Spinal cord (tissue), 10 donors: Measurements from ENCODE around the gene CEP72. TPM values are rescaled to one million over a fixed set of nuclear protein-coding genes. Genes with fewer than 3 reads are reported as not detected.

Source experiments
- DNase-seq, 6 donors: peaks; one replicate each; pipeline versions ENCODE4 v3.0.0 to v3.0.0-alpha.2; 2013 to 2015; ENCODE audit warnings: low spot score in 6 of 6, low read depth in 4 of 6
- H3K27ac ChIP-seq: one replicate; pipeline ENCODE4 v1.5.1; 2013; ENCODE audit warnings: low read depth, low read length, control low read depth
- H3K27me3 ChIP-seq: one replicate; pipeline ENCODE4 v1.6.1; 2013; ENCODE audit warnings: low read length; ENCODE audit not compliant: control insufficient read depth, insufficient read depth
- H3K36me3 ChIP-seq: one replicate; pipeline ENCODE4 v1.6.1; 2013; ENCODE audit warnings: low read length; ENCODE audit not compliant: control insufficient read depth, insufficient read depth
- H3K4me1 ChIP-seq: one replicate; pipeline ENCODE4 v1.6.1; 2013; ENCODE audit warnings: low read length; ENCODE audit not compliant: control insufficient read depth, insufficient read depth
- H3K4me3 ChIP-seq: one replicate; pipeline ENCODE4 v1.5.1; 2013; ENCODE audit warnings: low read depth, low read length, control low read depth
- H3K9me3 ChIP-seq: one replicate; pipeline ENCODE4 v1.6.1; 2013; ENCODE audit warnings: low read length; ENCODE audit not compliant: control insufficient read depth, insufficient read depth
- WGBS: methylation state at CpG from one replicate; pipeline ENCODE4 v1.1.5; 2013; ENCODE audit warnings: missing lambda C conversion rate; ENCODE audit not compliant: insufficient coverage; 5-methylcytosine and 5-hydroxymethylcytosine counted together
- polyA plus RNA-seq, 2 donors: library from polyadenylated mRNA; unstranded; fragments of 120-200 nt; gene quantifications; one replicate each; pipeline ENCODE4 v1.2.1, GENCODE V29; 2013; ENCODE audit not compliant: insufficient read length in 2 of 2
- total RNA-seq, 2 donors: library from RNA; depleted of rRNA in 1 of 2; stranded (reverse); fragments of 120-200 nt in 1 of 2; fragments of >200 nt in 1 of 2; gene quantifications; one replicate each; pipeline versions ENCODE4 v1.2.3 to v1.2.4, GENCODE V29; 2013 to 2014
- donor health status: healthy.

CEP72 gene
- total and polyA plus RNA-seq, 4 donors, result 3.5 to 12.1 (median 9.1) TPM

DNA sequence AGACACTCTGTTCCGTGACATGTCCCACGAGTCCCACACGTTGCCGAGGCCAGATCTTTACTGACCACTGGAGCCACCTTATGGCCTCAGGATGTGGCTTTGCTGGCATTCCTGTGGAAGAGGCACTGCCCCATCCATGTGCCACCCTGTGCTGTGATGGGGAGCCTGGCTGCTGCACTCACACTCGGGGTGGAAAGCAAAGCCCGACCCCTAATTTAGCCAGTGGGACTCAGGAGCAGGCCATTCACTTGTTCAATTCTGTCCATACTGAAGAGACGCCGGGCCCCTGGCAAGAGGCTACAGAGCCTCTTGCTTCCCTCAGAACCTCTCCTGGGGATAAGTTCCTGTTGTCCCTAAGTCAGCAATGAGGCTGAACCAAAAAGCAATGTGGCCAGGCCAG, 18.6 kb upstream of the CEP72 start:
- 89% methylated on average over 8 of the region's 8 CpGs for WGBS
- H3K36me3 ChIP-seq, result no peaks in the 10 kb centered on the region
- H3K4me1 ChIP-seq, result no peaks in the 10 kb centered on the region
- DNase-seq, result no peak
- H3K4me3 ChIP-seq, result no peak overlapping the region
- peaks cover 11% of the 10 kb centered on the region for H3K27me3 ChIP-seq
- H3K27ac ChIP-seq, result no peak overlapping the region
- no peaks in the 10 kb centered on the region for H3K9me3 ChIP-seq

GRCh38 chr5:594226-594860, 17.8 kb upstream of the CEP72 start:
- Histone ChIP-seq H3K9me3 (no peaks in the 10 kb centered on the region), H3K27ac (no peak overlapping the region), H3K4me3 (no peak overlapping the region), H3K36me3 (no peaks in the 10 kb centered on the region), H3K27me3 (peaks cover 11% of the 10 kb centered on the region), H3K4me1 (no peaks in the 10 kb centered on the region)
- no peak for DNase-seq
- no CpG with 5 or more reads among the region's 2 CpGs for WGBS

DNA sequence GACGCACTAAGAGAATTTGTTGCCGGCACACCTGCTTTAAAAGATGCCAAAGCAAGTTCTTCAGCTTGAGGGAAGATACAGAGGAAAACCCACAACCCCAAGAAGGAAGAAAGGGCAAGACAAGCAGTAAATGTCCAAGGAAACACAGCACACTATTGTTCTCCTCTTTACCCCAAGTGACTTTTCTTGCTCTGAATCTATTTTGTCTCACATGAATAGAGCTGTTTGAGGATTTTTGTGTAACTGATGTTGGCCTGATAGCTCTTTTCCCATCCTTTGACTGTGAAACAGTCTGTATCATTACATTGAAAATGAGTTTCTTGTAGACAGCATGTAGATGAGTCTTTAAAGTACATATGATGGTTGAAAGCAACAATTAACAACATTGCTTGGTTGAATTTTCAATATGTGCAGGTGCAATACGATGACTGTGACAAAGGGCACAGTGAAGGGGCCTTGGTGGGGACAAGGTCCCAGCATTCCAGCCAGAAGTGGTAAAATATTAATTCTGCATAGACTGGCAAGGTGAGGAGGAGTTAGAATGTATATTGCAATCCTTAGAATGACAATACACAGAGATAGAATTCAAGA, 16.8 kb upstream of the CEP72 start:
- WGBS, result 67% methylated on average over 3 of the region's 3 CpGs
- peaks cover 11% of the 10 kb centered on the region for H3K27me3 ChIP-seq
- no peak overlapping the region for H3K4me3 ChIP-seq

DNA sequence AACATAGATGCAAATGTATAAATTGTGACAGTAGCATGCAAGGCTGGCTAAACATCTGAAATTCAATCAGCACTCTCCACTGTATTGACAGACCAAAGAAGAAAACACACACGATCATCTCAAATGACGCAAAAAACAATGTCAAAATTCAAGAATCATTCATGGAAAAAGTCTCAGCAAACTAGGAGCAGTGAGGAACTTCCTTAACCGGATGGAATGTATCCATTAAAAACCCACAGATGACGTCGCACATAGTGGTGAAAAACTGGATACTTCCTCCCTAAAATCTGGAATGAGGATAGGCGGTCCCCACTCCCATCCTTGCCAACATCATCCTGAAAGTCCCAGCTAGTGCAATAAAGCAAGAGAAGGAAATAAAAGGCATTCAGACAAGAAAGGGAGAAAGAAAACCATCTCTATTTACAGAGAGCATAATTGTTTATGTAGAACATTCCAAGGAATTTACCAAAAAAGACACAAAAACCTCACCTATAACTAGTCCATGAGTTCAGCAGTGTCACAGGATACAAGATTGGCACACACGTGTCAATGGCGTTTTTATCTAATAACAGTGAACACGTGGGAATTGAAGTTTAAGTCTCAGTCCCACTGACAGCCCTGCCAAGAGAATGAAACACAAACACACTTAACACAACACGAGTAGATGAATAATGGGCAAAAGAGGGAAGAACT, 14.1 kb upstream of the CEP72 start:
- Histone ChIP-seq H3K36me3 (no peaks in the 10 kb centered on the region), H3K4me1 (no peaks in the 10 kb centered on the region), H3K27me3 (peaks cover 11% of the 10 kb centered on the region), H3K4me3 (no peak overlapping the region), H3K9me3 (no peaks in the 10 kb centered on the region), H3K27ac (no peak overlapping the region)
- no peak for DNase-seq
- WGBS, result no CpG with 5 or more reads among the region's 10 CpGs

More for the DNA sequence above, 16.8 kb upstream of the CEP72 start:
- no peaks in the 10 kb centered on the region for H3K9me3 ChIP-seq
- H3K36me3 ChIP-seq, result no peaks in the 10 kb centered on the region
- H3K4me1 ChIP-seq, result no peaks in the 10 kb centered on the region
- no peak for DNase-seq
- H3K27ac ChIP-seq, result no peak overlapping the region

DNA sequence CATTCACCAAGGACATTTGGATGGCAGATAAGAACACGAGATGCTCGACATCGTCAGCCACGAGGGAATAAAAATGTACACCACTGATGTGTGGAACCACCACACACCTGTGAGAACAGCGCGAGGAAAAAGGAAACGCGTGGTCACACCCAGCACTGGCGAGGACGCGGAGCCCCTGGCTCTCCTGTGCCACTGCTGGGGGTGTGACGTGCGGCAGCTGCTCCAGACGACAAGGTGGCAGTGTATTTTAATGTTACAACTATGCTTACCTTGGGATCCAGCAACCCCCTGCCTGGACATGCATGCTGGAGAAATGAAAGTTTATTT, 13.6 kb upstream of the CEP72 start:
- DNase-seq, result no peak
- Histone ChIP-seq H3K27me3 (peaks cover 11% of the 10 kb centered on the region), H3K36me3 (no peaks in the 10 kb centered on the region), H3K27ac (no peak overlapping the region), H3K4me1 (no peaks in the 10 kb centered on the region), H3K9me3 (no peaks in the 10 kb centered on the region), H3K4me3 (no peak overlapping the region)
- WGBS, result 70% methylated on average over 10 of the region's 14 CpGs

GRCh38 chr5:600886-601541, 11.1 kb upstream of the CEP72 start:
- H3K36me3 ChIP-seq, result no peaks in the 10 kb centered on the region
- no peak overlapping the region for H3K4me3 ChIP-seq
- H3K9me3 ChIP-seq, result no peaks in the 10 kb centered on the region
- no peaks in the 10 kb centered on the region for H3K4me1 ChIP-seq
- peaks cover 7% of the 10 kb centered on the region for H3K27me3 ChIP-seq
- DNase-seq, result no peak
- no peak overlapping the region for H3K27ac ChIP-seq
- 92% methylated on average over 24 of the region's 26 CpGs for WGBS

DNA sequence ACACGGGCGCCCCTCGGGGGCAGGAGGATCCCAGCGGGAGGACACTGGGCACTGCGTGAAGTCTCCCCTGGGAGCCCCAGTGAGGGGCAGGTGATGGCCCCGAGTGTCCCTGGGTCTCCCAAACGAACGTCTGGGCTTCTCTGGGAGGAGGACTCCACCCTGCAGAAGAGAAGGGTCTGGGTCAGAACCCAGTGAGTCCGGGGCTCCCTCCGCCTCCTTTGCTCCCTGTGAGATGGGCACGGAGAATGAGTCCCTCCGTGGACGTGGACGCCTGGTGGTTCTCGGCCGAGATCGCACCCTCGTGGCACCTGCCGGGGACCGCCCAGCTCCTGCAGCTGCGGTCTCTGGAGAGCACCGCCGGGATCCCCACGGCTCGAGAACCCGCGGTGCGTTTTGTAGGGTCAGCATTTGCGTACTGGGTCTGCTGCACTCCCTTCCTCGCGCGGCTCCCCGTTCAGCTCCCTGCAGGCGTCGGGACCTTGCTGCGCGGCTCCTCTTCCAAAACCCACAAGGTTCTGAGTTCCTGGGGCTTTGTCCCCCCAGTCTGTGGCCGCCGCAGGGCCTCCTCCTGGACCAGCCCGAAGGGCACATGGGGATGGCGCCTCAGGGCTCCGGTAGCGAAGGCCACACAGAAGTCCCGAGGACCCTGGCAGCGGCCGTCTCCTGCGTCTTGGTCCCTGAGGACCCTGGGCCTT, 10.2 kb upstream of the CEP72 start:
- no peak overlapping the region for H3K27ac ChIP-seq
- peaks cover 3% of the 10 kb centered on the region for H3K4me1 ChIP-seq
- H3K27me3 ChIP-seq, result peaks cover 5% of the 10 kb centered on the region
- 94% methylated on average over 47 of the region's 47 CpGs for WGBS
- DNase-seq, result no peak
- no peaks in the 10 kb centered on the region for H3K9me3 ChIP-seq
- no peaks in the 10 kb centered on the region for H3K36me3 ChIP-seq
- H3K4me3 ChIP-seq, result no peak overlapping the region

DNA sequence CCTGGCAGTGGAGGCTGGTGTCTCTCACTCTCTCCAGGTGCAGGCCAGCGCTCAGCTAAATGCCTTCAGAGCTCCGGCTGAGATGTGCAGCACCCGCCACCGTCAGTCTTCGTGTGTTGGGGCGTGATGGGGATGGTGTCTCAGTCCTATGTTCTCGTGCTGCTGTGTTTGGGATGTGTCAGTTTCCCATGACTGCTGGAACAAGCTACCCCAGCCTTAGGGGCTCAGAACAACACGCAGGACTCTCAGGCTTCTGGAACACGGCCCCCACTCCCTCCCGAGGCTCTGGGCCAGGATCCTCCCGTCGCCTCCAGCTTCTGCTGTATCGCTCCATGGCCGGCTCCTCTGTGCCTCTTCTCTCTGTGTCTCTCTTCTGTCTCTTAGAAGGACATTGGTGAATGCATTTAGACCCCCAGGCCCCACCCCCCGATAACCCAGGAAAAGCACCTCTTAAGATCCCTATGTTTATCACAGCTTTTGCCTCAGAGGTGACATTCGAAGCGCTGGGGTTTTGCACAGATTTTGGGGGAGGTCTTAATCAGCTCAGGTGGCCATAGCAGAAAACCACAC, 9.6 kb upstream of the CEP72 start:
- Histone ChIP-seq H3K27ac (no peak overlapping the region), H3K36me3 (no peaks in the 10 kb centered on the region), H3K27me3 (peaks cover 5% of the 10 kb centered on the region), H3K4me1 (peaks cover 9% of the 10 kb centered on the region), H3K4me3 (no peak overlapping the region), H3K9me3 (no peaks in the 10 kb centered on the region)
- DNase-seq, result no peak
- 86% methylated on average over 14 of the region's 17 CpGs for WGBS
